Endometrial microvascular endothelial cells (primary cell): ENCODE data around the gene CD40LG. TPM values are rescaled to one million over a fixed set of nuclear protein-coding genes. Genes with fewer than 3 reads are reported as not detected.

Experiments
- in situ Hi-C: cut with HindIII; loops from 2 replicates; pipeline ENCODE4 v1.10.0; 2017; ENCODE audit warnings: low sequenced_read_pairs, low pct_unique_long_range_greater_than_20kb; ENCODE audit errors: inconsistent ontology term
- total RNA-seq: library from RNA; depleted of rRNA; stranded (reverse); fragments of >200 nt; gene quantifications from one replicate; pipeline ENCODE4 v1.2.3, GENCODE V29; 2015; ENCODE audit errors: inconsistent ontology term

CD40LG gene
- not detected for total RNA-seq

DNA sequence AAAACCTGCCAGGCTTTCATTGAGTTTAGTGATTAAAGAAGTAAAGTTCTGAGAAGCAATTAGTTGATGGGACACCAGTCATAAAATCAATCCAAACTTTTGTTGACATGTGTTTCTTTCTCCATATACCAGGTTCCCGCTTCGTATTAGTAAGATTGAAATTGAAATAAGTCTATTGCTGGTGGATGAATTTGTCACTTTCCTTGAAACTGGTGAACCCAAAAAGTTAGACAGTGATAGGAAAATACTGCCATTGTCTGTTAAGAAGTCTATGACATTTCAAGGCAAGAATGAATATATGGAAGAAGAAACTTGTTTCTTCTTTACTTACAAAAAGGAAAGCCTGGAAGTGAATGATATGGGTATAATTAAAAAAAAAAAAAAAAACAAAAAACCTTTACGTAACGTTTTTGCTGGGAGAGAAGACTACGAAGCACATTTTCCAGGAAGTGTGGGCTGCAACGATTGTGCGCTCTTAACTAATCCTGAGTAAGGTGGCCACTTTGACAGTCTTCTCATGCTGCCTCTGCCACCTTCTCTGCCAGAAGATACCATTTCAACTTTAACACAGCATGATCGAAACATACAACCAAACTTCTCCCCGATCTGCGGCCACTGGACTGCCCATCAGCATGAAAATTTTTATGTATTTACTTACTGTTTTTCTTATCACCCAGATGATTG lies at the start of gene CD40LG:
Gene CD40LG, plus strand, starts transcription at position 482 of the 684 bp plus-strand sequence. Its CDS starts 91 bp downstream, at position 573.
- in situ Hi-C loops, result no loop called here

DNA sequence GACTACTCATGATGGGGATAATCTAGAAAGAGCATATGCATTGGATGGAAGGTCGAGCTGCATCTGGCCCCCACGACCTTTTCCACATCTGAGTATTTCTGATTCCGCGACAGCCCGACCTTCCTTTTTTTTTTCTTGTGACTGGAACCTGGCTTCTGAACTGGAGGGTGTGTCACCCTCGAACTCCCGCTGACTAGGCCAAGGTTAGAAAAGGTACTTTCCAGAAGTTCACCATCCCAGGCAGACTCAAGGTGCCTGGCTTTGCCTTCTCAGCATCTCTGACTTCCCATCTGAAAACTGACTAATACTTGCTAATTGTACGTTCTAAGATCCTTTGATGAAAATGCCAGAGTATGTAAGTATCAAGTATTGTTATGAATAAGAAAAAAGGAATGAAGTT lies 49.3 kb upstream of the CD40LG start:
- in situ Hi-C loops, result no loop called here

DNA sequence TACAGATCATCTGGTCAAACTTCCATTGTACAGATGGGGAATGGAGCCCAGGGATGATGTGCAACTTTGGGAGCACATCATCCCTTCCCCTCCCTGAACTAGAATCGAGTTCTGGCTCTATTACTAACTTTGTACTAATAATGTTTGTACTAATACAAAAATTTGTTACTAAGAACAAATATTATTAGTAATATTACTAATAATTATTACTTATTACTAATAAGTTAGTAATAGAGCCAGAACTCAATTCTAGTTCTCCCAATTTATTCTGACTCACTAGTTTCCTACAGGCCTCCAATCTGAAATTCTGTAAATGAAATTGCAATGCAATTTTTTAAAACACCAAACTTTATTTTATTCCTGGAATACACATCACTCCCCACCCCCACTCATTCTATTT lies 47.9 kb upstream of the CD40LG start:
- in situ Hi-C loops, result no loop called here

DNA sequence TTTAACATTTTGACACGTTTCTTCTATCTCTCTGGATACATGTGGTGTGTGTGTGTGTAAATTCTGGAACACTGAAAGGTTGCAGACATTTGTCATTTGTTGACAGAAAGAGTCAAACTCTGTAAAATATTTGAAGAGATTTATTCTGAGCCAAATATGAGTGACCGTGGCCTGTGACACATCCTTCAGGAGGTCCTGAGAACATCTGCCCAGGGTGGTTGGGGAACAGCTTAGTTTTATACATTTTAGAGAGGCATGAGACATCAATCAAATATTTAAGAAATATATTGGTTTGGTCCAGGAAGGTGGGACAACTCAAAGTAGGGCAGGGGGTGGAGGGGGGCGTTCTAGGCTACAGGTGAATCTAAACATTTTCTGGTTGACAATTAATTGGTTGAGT lies 40.7 kb upstream of the CD40LG start:
- in situ Hi-C loops, result no loop called here

DNA sequence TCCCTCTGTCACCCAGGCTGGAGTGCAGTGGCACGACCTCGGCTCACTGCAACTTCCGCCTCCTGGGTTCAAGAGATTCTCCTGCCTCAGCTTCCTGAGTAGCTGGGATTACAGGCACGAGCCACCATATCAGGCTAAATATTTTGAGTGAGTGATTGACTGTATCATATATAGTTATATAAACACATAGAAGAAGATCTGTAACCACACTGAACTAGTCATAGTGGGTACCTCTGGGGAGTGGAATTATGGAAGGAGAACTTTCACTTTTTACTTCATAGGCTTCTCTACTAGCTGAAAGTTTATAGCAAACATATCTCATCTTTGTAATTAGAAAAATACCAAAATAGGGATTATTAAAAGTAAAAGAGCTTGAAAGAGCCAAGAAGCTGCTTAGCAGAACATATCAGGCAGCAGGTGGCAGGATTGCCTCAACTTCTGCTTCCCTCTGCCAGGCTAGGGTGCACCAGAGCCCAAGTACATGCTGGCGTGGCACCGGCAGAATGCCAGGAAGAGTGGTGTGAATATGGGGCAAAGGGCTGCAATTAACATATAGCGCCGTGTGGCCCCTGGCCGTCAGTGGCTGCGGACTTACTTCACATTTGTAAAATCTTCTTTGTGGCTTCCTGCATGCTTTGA lies 39.5 kb upstream of the CD40LG start:
- in situ Hi-C loops, result no loop called here

DNA sequence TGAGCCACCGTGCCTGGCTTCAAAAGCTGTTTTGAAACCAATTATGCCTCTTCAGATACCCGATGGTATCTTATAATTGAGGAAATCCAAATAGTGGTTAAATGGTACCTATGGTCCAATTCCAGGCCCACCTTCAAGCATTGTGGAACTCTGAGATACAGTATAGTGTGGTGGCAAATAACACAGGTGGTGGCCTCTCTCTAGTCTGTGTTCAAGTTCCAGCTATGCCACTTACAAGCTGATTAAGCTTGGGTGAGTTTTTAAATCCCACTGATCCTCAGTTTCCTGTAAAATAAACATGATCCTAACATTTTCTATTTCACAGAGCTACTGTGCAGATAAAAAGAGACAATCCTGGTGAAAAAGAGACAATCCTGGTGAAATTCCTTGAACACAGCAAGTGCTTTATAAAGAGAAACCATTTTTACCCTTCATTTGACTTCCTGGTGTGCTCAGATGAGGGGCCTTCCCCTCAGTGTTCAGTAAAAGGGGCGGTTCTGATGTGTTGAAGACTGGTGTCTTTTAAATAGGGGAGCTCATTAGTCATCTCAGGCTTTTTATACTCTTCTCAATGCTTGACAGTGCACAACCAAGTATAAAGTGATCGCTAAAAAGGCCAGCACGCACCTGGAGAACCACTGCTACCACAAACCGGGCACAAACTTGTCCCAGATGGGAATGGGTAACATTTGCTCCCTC lies 30.8 kb upstream of the CD40LG start:
- in situ Hi-C loops, result no loop called here

DNA sequence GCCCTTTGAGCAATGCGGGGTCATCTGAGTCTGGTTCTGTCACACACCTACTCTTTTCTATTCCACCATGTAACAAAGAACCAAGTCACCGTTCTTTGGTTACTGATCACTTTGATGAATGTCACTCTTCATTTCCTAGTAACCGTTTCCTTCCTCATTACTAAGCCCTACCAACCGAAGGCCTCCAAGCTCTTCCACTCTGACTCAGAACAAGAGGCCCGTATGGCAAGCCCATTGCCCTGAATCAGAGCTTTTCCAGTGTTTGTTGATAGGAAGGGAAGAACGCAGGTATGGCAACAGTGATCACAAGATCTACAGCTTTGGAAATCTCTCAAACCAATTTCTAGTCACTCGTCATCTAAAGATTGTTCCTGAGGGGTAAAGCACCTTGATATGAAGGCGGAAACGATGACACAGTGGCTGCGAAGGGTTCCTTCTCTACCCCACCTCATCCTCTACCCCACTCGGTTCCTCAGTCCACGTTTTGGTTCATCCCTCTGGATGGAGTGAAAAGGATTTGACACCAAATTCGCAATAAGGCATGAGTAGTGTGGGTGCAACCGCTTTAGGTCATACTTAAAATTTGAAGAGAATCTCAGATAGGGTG lies 28.0 kb upstream of the CD40LG start:
- in situ Hi-C loops, result no loop called here

DNA sequence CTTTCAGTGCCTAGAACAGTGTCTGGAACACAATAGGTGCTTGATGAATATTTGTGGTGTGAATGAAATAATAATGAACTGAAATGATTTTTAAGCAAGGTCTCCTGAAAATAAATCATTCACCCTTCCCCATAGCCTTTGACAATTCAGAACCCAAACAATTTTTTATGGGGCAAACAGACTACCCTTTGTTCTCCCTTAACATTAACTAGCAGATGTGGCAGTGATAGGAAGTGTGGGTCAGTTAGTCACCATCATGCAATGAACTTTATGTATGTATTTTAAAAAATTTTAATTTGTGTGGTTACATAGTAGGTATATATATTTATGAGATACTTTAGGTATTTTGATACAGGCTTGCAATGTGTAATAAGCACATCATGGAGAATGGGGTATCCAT lies 27.2 kb upstream of the CD40LG start:
- in situ Hi-C loops, result no loop called here

DNA sequence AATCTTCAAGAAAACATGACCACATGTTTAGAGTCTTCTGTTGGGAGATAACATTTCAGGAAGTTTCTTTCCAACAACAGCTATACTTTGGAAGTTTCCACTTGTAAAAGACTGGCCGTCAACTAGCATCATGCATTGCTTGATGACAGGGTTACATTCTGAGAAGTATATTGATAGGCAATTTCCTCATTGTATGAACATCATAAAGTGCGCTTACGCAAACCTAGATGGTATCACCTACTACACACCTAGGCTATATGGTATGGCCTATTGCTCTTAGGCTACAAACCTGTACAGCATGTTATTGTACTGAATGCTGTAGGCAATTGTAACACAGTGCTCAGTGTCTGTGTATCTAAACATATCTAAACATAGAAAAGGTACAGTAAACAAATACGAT lies 25.4 kb upstream of the CD40LG start:
- in situ Hi-C loops, result no loop called here

DNA sequence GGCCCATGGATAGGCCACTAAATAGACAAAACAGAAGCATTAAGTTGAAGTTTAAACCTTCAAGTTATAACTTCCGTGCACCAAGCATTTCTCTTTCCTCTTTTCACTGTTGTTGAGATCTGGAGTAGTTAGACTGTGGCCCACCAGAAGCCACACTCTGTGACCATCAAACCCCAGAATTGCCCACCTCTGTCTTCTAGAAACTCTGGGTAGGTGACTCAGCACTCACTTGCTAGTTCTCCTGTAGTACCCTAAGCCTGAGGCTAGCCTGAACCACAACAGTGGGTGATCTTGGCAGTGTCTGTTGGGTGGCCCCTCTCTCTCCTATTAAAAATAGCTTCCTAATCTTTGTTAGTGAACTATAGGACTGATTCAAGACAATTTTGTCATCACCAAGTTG lies 24.6 kb upstream of the CD40LG start:
- in situ Hi-C loops, result no loop called here

DNA sequence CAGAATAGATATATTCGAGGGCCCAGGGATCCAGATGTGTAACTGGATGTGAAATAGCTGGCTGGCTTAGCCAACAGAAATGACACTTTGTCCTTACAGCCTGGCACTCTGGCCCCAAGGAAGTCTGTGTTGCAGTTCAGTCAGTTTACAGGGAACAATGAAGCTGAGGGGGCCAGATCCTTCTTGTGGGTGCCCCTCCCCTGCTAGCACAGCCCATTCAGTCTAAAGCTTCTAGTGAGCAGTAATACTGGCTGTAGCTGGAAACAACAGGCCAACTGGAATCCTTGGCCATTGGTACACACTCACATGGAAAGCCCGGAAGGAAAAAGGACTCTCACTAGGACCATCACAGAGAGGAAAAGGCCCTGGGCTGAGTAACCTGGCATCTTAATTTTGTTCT lies 22.7 kb upstream of the CD40LG start:
- in situ Hi-C loops, result no loop called here

DNA sequence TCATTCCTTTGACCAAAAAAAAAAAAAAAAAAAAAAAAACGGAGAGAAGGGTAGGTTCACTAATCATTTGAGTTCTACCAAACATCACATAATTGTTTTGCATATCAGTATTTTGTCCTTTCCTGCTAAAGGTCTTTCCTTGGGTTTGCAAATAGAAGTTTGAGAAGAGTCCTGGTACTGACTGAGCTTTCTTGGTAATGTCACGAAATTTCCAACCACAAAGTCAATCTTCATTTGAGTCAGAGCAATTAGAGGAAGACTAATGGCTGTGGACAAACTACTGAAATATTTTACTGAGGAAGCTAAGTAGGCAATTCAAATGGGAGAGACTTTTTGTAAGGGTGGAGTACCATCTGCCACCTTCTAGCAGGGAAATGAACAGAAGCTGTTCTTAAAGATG lies 21.7 kb upstream of the CD40LG start:
- in situ Hi-C loops, result no loop called here

DNA sequence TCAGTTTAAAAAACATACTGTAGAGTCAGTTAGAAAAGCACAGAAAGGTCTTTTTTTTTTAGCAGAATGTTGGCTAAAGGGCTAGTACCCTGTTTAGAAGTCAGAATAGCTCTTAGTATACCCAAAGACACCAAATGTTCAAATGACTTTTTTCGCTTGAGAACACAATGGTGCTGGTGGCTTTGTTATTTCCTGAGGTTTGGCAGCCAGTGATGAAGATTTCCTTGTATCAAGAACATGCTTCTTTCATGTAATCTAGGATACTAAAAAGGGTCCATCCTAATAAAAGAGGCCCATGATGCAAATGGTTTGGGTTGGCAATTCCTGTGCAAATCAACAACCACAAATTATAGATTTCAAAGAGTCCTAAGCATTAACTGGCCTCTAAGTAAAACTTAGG lies 21.1 kb upstream of the CD40LG start:
- in situ Hi-C loops, result no loop called here

DNA sequence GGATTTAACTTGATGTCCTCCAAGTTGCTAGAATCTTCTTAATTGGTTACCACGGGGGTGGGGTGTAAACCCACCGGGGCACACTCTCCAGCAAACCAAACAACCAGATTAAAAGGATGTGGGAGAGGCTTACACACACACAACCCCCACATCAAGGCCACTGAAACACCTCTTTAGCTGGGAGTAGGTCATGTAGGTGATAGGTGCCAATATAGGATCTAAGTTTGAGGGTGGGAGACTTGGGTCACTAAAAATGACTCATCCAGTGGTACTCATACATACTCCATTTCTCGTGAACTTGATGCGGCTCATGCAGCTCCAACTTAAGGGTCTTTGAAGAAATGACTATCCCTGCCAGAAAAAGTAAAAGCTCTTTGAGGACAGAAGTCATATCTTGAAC lies 20.5 kb upstream of the CD40LG start:
- in situ Hi-C loops, result no loop called here

DNA sequence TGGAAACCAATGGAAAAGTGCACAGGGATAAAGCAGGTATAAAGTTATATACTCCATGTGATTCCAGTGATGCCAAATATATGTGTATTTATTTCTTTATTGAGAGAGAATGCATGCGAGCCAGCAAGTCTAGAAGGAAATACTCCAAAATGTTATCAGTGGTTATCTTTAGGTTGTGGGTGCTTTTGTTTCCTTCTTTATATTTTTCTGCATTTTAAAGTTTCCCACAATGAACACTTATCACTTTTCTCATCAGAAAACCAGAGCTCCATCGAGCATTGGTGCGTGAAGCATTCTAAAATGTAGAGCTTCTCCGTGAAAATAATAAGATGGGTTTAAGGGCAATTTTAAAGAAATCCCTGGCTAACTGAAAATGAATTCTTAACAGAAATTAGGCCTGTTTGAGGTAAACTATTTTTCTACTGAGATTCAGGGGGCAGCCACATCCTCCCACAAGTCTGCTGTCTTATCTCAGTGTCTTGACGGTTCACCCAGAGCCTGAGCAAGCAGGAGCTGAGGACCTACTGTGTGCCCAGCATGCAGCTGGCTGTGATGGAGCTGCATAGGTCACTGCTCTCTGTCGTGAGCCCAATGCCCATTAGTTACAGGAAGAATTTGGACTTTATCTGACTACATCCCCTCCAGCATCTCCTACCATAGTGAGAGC lies 18.7 kb upstream of the CD40LG start:
- in situ Hi-C loops, result no loop called here

DNA sequence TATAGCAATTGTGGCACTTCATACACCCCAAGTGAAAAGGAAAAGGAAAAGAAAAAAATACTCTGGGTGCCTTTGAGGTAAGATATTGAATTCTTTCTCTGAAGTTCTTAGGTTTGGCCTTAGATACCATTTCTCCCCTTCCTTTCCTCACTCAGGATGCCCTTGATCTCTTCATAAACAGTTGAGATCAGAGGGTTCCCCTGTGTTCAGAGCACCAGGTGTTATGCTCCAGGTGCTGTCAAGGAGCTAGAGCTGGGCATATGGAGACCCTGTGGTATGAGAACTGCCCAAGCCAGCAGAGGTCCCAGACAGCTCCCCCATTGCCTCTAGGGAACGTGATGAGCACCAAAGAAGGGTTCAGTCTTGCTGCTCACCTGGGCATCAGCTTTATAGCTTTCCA lies 17.1 kb upstream of the CD40LG start:
- in situ Hi-C loops, result no loop called here

DNA sequence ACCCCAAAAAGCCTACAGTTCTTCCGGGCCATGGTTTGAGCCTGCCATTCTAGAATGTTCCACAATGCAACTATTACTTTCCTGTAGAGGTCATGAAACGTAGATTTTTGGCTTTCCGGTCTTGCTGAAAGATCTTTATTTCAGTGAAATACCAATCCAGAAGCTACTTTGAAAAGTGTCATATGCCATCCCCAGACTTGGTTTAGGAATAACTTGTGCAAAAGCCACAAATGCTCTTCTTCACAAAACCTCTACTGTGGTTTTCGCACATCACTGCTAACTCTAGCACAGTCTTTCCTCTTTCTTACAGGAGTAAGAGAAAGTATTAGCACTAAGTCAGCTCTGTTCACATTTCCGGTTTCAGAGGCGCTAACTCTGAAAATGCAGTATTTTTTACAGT lies 12.7 kb upstream of the CD40LG start:
- in situ Hi-C loops, result no loop called here

DNA sequence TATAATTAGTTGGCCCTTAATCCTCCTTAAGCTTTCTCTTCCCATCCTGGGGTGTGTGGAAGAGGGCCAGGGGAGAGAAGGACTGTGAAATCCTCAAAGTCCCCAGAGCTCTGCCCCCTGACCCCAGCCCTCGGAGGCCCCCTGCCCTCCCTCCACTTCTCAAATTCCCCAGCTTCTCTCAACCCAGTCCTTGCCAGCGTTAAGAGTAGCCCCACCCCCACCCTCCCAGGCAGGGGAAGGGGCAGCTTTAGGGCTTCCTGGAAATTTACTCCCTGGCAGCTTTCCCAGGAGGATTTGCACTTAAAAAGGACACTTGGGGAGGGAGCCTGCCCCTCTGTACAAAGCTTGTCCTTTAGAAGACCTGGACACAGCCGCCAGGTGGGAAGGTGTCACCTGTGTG lies 11.8 kb upstream of the CD40LG start:
- in situ Hi-C loops, result no loop called here

DNA sequence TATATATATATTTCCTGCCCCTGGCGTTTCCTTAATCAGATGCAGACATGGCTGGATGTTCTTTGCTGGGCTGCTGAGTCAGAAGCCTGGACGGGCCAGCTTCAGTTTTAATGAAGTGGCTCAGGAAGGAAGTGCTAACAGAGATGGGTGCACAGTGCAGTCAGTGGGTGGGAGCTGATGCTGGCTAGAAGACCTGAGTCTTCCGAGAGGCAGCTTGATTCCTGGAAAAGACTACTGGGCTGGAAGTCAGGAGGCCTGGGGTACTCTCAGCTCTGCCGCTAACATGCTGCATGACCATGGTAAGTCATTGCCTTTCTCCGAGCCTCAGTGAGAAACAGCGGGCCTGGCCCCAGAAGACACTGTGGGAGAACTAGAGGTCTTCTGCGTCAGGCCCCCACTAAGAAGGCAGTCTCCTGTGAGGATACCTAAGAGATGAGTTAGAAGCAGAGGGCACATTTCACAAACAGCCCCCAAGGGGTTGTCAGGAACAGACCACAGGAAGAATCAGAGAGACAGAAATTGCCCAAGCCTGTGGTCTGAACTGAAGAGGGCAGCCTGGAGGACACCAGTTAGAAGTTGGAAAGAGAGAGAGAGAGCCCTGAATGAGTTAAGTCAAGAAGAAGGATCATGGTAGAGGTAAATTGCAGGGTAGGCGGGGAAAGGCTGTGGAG lies 8.3 kb upstream of the CD40LG start:
- in situ Hi-C loops, result no loop called here
